ENCODE measurements around the gene TNFRSF18. TPM values are rescaled to one million over a fixed set of nuclear protein-coding genes. Genes with fewer than 3 reads are reported as not detected.
A peak's percentile ranks its signal among the peaks of the same experiment; 100 is the strongest.

The TNFRSF18 gene
- total RNA-seq, 2 donors from 2014 or later: 0.95 to 1.7 TPM

DNA sequence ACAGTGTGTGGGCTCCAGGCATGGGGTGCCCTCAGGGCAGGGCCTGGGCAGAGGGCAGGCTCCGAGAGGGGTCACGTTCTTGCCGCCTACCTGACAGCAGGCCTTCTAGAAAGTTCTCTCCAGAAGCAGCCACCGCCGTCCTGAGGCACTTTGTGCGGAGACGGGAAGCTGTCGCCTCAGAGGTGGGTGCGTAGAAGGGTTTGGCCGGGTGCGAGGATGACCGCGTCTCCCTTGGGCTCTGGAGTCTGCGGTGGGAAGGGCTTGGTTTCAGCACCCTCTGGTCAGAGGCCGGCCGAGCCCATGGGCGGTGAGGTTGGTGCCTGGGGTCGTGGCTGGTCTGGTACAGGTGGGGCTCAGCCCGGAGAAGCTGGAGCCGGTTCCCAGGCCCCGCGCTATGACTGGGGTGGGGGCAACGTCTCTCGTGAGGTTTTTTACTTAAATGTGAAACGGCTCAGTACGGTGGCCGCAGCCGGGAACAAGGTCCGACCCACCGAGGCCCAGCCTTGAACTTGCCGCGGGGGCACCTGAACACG lies 42.8 kb downstream of the TNFRSF18 start:
- Mint-ChIP-seq H3K4me1 (peaks cover 7% of the 10 kb centered on the region), H3K9me3 (no peaks in the 10 kb centered on the region), H3K27ac (peak overlapping the region; percentile 75), H3K4me3 (peak overlapping the region; percentile 60), H3K36me3 (ENCODE audit: low read depth) (no peaks in the 10 kb centered on the region), H3K27me3 (ENCODE audit: insufficient read depth) (peaks cover 7% of the 10 kb centered on the region)
- Histone ChIP-seq H3K9ac (ENCODE audit: extremely low read depth, low read length, poor library complexity, severe bottlenecking) (no peak overlapping the region), H3K4me1 (ENCODE audit: control insufficient read depth, insufficient read depth, low read length) (no peaks in the 10 kb centered on the region), H3K27ac (ENCODE audit: low read depth, low read length) (no peak overlapping the region), H3K36me3 (ENCODE audit: control insufficient read depth, insufficient read depth, low read length) (no peaks in the 10 kb centered on the region), H3K9me3 (ENCODE audit: control insufficient read depth, low read length) (no peaks in the 10 kb centered on the region), H3K4me3 (ENCODE audit: low read length) (no peak overlapping the region), H3K27me3 (ENCODE audit: control insufficient read depth, insufficient read depth, low read length, poor library complexity, severe bottlenecking) (no peaks in the 10 kb centered on the region)
- WGBS, 2 experiments (ENCODE audit: insufficient coverage in 1 of 2, insufficient read length in 1 of 2): 95 to 96% methylated on average over 24 to 33 of the region's 33 CpGs
- no peak for DNase-seq
- TF ChIP-seq, protein P1, sequence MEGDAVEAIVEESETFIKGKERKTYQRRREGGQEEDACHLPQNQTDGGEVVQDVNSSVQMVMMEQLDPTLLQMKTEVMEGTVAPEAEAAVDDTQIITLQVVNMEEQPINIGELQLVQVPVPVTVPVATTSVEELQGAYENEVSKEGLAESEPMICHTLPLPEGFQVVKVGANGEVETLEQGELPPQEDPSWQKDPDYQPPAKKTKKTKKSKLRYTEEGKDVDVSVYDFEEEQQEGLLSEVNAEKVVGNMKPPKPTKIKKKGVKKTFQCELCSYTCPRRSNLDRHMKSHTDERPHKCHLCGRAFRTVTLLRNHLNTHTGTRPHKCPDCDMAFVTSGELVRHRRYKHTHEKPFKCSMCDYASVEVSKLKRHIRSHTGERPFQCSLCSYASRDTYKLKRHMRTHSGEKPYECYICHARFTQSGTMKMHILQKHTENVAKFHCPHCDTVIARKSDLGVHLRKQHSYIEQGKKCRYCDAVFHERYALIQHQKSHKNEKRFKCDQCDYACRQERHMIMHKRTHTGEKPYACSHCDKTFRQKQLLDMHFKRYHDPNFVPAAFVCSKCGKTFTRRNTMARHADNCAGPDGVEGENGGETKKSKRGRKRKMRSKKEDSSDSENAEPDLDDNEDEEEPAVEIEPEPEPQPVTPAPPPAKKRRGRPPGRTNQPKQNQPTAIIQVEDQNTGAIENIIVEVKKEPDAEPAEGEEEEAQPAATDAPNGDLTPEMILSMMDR (conservative IDR thresholded peaks at IDR 0.05): no peak

DNA sequence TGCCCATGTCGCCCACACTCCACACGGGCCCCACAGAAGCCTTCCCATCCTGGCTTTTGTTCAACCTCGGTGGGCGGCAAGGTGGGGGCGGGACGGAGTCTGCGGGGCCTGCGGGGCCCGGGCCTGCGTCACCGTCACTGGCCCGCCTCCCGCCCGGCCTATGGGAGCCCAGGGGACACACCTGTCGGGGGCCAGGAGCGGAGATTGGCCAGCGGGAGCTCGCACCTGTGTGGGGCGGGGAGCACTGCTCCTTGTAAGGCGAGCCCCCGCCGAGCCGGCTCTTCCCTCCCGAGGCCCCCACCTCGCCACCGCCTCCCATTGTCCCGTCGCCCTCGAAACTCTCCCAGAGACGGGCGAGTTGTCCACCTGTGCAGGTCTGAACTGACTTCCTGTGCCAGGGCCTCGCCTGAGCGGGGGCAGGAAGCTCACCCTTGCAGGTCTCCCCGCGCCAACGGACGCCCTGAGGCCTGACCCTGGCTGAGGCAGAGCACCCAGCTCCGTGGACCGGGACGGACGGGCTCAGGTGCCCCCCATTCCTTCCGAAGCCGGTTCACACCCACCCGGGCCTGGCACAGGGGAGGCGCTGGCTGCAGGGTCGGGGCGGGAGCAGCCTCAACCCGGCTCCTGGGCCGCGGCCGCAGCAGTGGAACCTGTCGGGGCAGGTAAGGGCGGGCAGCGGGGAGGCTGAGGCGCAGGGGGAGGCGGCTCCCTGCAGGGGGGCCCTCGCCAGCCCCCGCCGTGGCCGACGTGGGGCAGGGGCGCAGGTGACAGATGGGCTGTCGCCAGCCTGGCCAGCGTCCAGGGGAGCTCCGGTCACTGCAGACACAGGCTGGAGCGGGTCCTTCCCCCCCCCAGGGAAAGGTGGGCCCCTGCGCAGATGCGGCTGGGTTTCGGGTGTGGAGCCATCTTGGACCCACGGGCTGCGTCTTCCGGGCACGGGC lies 43.5 kb downstream of the TNFRSF18 start:
- Histone ChIP-seq H3K9me3 (ENCODE audit: control insufficient read depth, low read length) (no peaks in the 10 kb centered on the region), H3K27me3 (ENCODE audit: control insufficient read depth, insufficient read depth, low read length, poor library complexity, severe bottlenecking) (no peaks in the 10 kb centered on the region), H3K27ac (ENCODE audit: low read depth, low read length) (no peak overlapping the region), H3K4me1 (ENCODE audit: control insufficient read depth, insufficient read depth, low read length) (peaks cover 3% of the 10 kb centered on the region), H3K4me3 (ENCODE audit: low read length) (no peak overlapping the region), H3K36me3 (ENCODE audit: control insufficient read depth, insufficient read depth, low read length) (no peaks in the 10 kb centered on the region), H3K9ac (ENCODE audit: extremely low read depth, low read length, poor library complexity, severe bottlenecking) (no peak overlapping the region)
- DNase-seq: peak; percentile 90
- Mint-ChIP-seq H3K4me3 (peak overlapping the region; percentile 60), H3K9me3 (no peaks in the 10 kb centered on the region), H3K27ac (peak overlapping the region; percentile 72), H3K4me1 (peaks cover 7% of the 10 kb centered on the region), H3K36me3 (ENCODE audit: low read depth) (no peaks in the 10 kb centered on the region), H3K27me3 (ENCODE audit: insufficient read depth) (peaks cover 7% of the 10 kb centered on the region)
- TF ChIP-seq, protein P1 (conservative IDR thresholded peaks at IDR 0.05): no peak
- 88 to 90% methylated on average over 44 to 73 of the region's 73 CpGs for WGBS, 2 experiments (ENCODE audit: insufficient coverage in 1 of 2, insufficient read length in 1 of 2)

DNA sequence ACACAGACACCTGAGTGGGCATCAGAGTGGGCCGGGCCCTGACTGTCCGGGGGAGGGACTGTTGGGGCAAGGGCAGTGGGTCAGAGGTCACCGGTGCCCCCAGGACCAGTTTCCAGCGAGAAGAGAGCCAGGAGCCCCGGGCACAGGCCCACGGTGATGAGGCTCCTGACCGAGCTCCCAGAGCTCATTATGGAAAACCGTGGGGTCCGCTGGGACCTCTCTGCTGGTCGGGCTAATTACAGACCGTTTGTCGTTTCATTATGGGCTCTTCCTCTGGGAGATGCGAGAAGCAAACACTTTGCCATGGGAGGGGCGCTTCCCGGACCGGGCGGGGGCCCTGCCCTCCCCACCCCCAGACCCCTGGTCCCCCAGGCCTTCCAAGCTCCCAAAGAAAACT lies 44.7 kb downstream of the TNFRSF18 start:
- Mint-ChIP-seq H3K9me3 (no peaks in the 10 kb centered on the region), H3K27ac (no peak overlapping the region), H3K27me3 (ENCODE audit: insufficient read depth) (peaks cover 9% of the 10 kb centered on the region), H3K4me1 (peaks cover 7% of the 10 kb centered on the region), H3K4me3 (no peak overlapping the region), H3K36me3 (ENCODE audit: low read depth) (no peaks in the 10 kb centered on the region)
- no peak overlapping the region for H3K4me3 ChIP-seq (ENCODE audit: low read length)
- no peaks in the 10 kb centered on the region for H3K27me3 ChIP-seq (ENCODE audit: control insufficient read depth, insufficient read depth, low read length, poor library complexity, severe bottlenecking)
- H3K9me3 ChIP-seq (ENCODE audit: control insufficient read depth, low read length): no peaks in the 10 kb centered on the region
- TF ChIP-seq, protein P1 (conservative IDR thresholded peaks at IDR 0.05): no peak
- H3K36me3 ChIP-seq (ENCODE audit: control insufficient read depth, insufficient read depth, low read length): no peaks in the 10 kb centered on the region
- WGBS, 2 experiments (ENCODE audit: insufficient coverage in 1 of 2, insufficient read length in 1 of 2): 89 to 90% methylated on average over 12 to 17 of the region's 17 CpGs
- no peak overlapping the region for H3K9ac ChIP-seq (ENCODE audit: extremely low read depth, low read length, poor library complexity, severe bottlenecking)
- no peak overlapping the region for H3K27ac ChIP-seq (ENCODE audit: low read depth, low read length)
- H3K4me1 ChIP-seq (ENCODE audit: control insufficient read depth, insufficient read depth, low read length): peaks cover 4% of the 10 kb centered on the region
- DNase-seq: no peak
